Thyroid gland (tissue), 4 donors: ENCODE data around the gene CCDC138. TPM values are rescaled to one million over a fixed set of nuclear protein-coding genes. Genes with fewer than 3 reads are reported as not detected.

Source experiments
- DNase-seq, 2 donors: peaks; one replicate each; pipeline ENCODE4 v3.0.0-alpha.2; 2019
- H3K27ac ChIP-seq, 3 donors: fragments of 200-600 bp; sonication (generic); 1 replicate in 2 of 3; 2 replicates in 1 of 3; pipeline ENCODE4 v1.5.1; 2016 to 2019; ENCODE audit warnings: mild to moderate bottlenecking in 1 of 3, moderate library complexity in 1 of 3
- H3K27me3 ChIP-seq: fragments of 200-600 bp; sonication (generic); one replicate; pipeline ENCODE4 v1.5.1; 2019
- H3K36me3 ChIP-seq, 2 donors: fragments of 200-600 bp; sonication (generic); one replicate each; pipeline ENCODE4 v1.5.1; 2016 to 2019
- H3K4me1 ChIP-seq, 2 donors: fragments of 200-600 bp; sonication (generic); one replicate each; pipeline ENCODE4 v1.5.1; 2017 to 2019
- H3K4me3 ChIP-seq, 3 donors: fragments of 200-600 bp; sonication (generic); replicated peaks in 1 of 3; 1 replicate in 2 of 3; 2 replicates in 1 of 3; pipeline ENCODE4 v1.5.1; 2016; ENCODE audit warnings: mild to moderate bottlenecking in 1 of 3
- H3K9me3 ChIP-seq: fragments of 200-600 bp; sonication (generic); one replicate; pipeline ENCODE4 v1.5.1; 2017
- CTCF ChIP-seq, 6 experiments: fragments of 200-600 bp in 3 of 6; fragments of 450-650 bp in 3 of 6; sonication (generic) in 3 of 6; IDR thresholded peaks; one replicate each; pipeline ENCODE4 v1.5.1; 2016 to 2019; ENCODE audit warnings: antibody characterized with exemption in 6 of 6, mild to moderate bottlenecking in 2 of 6, inconsistent platforms in 1 of 6, moderate library complexity in 1 of 6
- POLR2A ChIP-seq, 2 donors: fragments of 450-650 bp; IDR thresholded peaks; one replicate each; pipeline ENCODE4 v1.6.1; 2017; ENCODE audit warnings: antibody characterized with exemption in 2 of 2, mild to moderate bottlenecking in 2 of 2, moderate library complexity in 1 of 2
- WGBS, 2 donors: methylation state at CpG; one replicate each; pipeline ENCODE4 v1.1.5; 2017; 5-methylcytosine and 5-hydroxymethylcytosine counted together
- intact Hi-C: fragments of 100-400 bp; cut with DNase I; formaldehyde crosslinking; loops from one replicate; pipeline ENCODE4 v1.15.1; 2023
- total RNA-seq, 4 donors: library from RNA; depleted of rRNA; stranded (reverse); fragments of >200 nt; gene quantifications; one replicate each; pipeline ENCODE4 v1.2.3, GENCODE V29; 2016

CCDC138 gene
- total RNA-seq, 4 donors from 2014 or later: 3.9 to 7.3 (median 5.8) TPM

- Histone ChIP-seq H3K4me1 (no peaks in the 10 kb centered on the region), H3K4me3 (no peak overlapping the region), H3K27me3 (no peaks in the 10 kb centered on the region), H3K27ac (no peak overlapping the region), H3K9me3 (no peaks in the 10 kb centered on the region), H3K36me3 (no peaks in the 10 kb centered on the region)
- intact Hi-C loops: no loop called here
- no peak for TF ChIP-seq CTCF (IDR thresholded peaks at IDR 0.05)
- no peak for TF ChIP-seq POLR2A (IDR thresholded peaks at IDR 0.05)
- WGBS, 2 donors: 78 to 82% methylated on average over 1 of the region's 1 CpG
- no peak for DNase-seq
These were observed 122.1 kb downstream of the CCDC138 start for GRCh38 chr2:108908713-108909070.

GRCh38 chr2:108909275-108909823, 122.8 kb downstream of the CCDC138 start:
- no peak for TF ChIP-seq POLR2A (IDR thresholded peaks at IDR 0.05)
- intact Hi-C loops: no loop called here
- WGBS, 2 donors: 79 to 84% methylated on average over 9 of the region's 9 CpGs

GRCh38 chr2:108910011-108910431, 123.5 kb downstream of the CCDC138 start:
- Histone ChIP-seq H3K4me1 (no peaks in the 10 kb centered on the region), H3K27me3 (no peaks in the 10 kb centered on the region), H3K4me3 (no peak overlapping the region), H3K36me3 (no peaks in the 10 kb centered on the region), H3K9me3 (no peaks in the 10 kb centered on the region), H3K27ac (no peak overlapping the region)
- no peak for TF ChIP-seq CTCF (IDR thresholded peaks at IDR 0.05)
- no peak for DNase-seq
- intact Hi-C loops: no loop called here
- 84 to 85% methylated on average over 7 to 12 of the region's 12 CpGs for WGBS, 2 donors

More at GRCh38 chr2:108909275-108909823, 122.8 kb downstream of the CCDC138 start:
- no peak overlapping the region for H3K27ac ChIP-seq
- no peaks in the 10 kb centered on the region for H3K36me3 ChIP-seq
- DNase-seq: no peak
- no peak overlapping the region for H3K4me3 ChIP-seq
- H3K27me3 ChIP-seq: no peaks in the 10 kb centered on the region
- no peaks in the 10 kb centered on the region for H3K4me1 ChIP-seq
- no peaks in the 10 kb centered on the region for H3K9me3 ChIP-seq

- DNase-seq: no peak
- Histone ChIP-seq H3K27ac (no peak overlapping the region), H3K4me3 (no peak overlapping the region), H3K9me3 (no peaks in the 10 kb centered on the region), H3K4me1 (no peaks in the 10 kb centered on the region), H3K27me3 (no peaks in the 10 kb centered on the region), H3K36me3 (no peaks in the 10 kb centered on the region)
- WGBS, 2 donors: 87 to 91% methylated on average over 15 to 19 of the region's 20 CpGs
- intact Hi-C loops: no loop called here
- TF ChIP-seq POLR2A (IDR thresholded peaks at IDR 0.05) (no peak), CTCF (IDR thresholded peaks at IDR 0.05) (no peak)
These were observed 124.2 kb downstream of the CCDC138 start for GRCh38 chr2:108910541-108911396.

GRCh38 chr2:108911401-108911800, 124.8 kb downstream of the CCDC138 start:
- H3K4me1 ChIP-seq: no peaks in the 10 kb centered on the region
- no peak for DNase-seq
- H3K27me3 ChIP-seq: no peaks in the 10 kb centered on the region
- H3K4me3 ChIP-seq: no peak overlapping the region
- H3K27ac ChIP-seq: no peak overlapping the region
- H3K9me3 ChIP-seq: no peaks in the 10 kb centered on the region
- no peaks in the 10 kb centered on the region for H3K36me3 ChIP-seq
- 80 to 91% methylated on average over 5 of the region's 5 CpGs for WGBS, 2 donors
- no peak for TF ChIP-seq POLR2A (IDR thresholded peaks at IDR 0.05)
- no peak for TF ChIP-seq CTCF (IDR thresholded peaks at IDR 0.05)
- intact Hi-C loops: no loop called here
